ENCODE results near the gene SLC39A2. TPM values are rescaled to one million over a fixed set of nuclear protein-coding genes. Genes with fewer than 3 reads are reported as not detected.

Gene SLC39A2
- total and polyA plus RNA-seq, 9 of the 15 experiments (the other 6 are each of a cell fraction or from before 2014, with no cell fraction given): 0.06 to 0.09 TPM; not detected in 7

- TF ChIP-seq, protein P1, sequence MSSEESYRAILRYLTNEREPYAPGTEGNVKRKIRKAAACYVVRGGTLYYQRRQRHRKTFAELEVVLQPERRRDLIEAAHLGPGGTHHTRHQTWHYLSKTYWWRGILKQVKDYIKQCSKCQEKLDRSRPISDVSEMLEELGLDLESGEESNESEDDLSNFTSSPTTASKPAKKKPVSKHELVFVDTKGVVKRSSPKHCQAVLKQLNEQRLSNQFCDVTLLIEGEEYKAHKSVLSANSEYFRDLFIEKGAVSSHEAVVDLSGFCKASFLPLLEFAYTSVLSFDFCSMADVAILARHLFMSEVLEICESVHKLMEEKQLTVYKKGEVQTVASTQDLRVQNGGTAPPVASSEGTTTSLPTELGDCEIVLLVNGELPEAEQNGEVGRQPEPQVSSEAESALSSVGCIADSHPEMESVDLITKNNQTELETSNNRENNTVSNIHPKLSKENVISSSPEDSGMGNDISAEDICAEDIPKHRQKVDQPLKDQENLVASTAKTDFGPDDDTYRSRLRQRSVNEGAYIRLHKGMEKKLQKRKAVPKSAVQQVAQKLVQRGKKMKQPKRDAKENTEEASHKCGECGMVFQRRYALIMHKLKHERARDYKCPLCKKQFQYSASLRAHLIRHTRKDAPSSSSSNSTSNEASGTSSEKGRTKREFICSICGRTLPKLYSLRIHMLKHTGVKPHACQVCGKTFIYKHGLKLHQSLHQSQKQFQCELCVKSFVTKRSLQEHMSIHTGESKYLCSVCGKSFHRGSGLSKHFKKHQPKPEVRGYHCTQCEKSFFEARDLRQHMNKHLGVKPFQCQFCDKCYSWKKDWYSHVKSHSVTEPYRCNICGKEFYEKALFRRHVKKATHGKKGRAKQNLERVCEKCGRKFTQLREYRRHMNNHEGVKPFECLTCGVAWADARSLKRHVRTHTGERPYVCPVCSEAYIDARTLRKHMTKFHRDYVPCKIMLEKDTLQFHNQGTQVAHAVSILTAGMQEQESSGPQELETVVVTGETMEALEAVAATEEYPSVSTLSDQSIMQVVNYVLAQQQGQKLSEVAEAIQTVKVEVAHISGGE (CRISPR knock-in tag; IDR thresholded peaks at IDR 0.05): peak in 1 of 3 experiments; percentile 73; a peak in 2 of 6 replicates
- TF ChIP-seq ZNF408 (CRISPR knock-in tag; IDR thresholded peaks at IDR 0.05; ENCODE audit: low read depth) (no peak), TRIM28 (IDR thresholded peaks at IDR 0.05) (no peak), EGR1 (conservative IDR thresholded peaks at IDR 0.05) (no peak), LEF1 (IDR thresholded peaks at IDR 0.05) (no peak), FIP1L1 (IDR thresholded peaks at IDR 0.05; ENCODE audit: low read depth, low read length, poor library complexity, severe bottlenecking) (no peak), ZNF146 (CRISPR knock-in tag; IDR thresholded peaks at IDR 0.05; ENCODE audit: unreplicated experiment) (no peak), SMARCA4 (IDR thresholded peaks at IDR 0.05) (no peak), RBBP5 (IDR thresholded peaks at IDR 0.05; ENCODE audit: borderline replicate concordance, insufficient read depth, low read length, poor library complexity, severe bottlenecking) (no peak), ZNF24 (IDR thresholded peaks at IDR 0.05) (0 out of 2 replicates have a peak, but pooled peaks have one; percentile 17), ZNF121 (CRISPR knock-in tag; conservative IDR thresholded peaks at IDR 0.05) (no peak), CHD4 (IDR thresholded peaks at IDR 0.05; ENCODE audit: insufficient read depth, insufficient replicate concordance, low read depth, low read length, poor library complexity, severe bottlenecking) (no peak), STAT5A (IDR thresholded peaks at IDR 0.05; ENCODE audit: borderline replicate concordance, low read length) (no peak), EP300 (IDR thresholded peaks at IDR 0.05; ENCODE audit: low read length) (no peak), SMC3 (conservative IDR thresholded peaks at IDR 0.05; ENCODE audit: insufficient read depth, low read depth, low read length) (peak; percentile 58), ARHGAP35 (IDR thresholded peaks at IDR 0.05; ENCODE audit: partially characterized antibody) (no peak), PKNOX1 (IDR thresholded peaks at IDR 0.05) (no peak)
- TF ChIP-seq, protein P2, sequence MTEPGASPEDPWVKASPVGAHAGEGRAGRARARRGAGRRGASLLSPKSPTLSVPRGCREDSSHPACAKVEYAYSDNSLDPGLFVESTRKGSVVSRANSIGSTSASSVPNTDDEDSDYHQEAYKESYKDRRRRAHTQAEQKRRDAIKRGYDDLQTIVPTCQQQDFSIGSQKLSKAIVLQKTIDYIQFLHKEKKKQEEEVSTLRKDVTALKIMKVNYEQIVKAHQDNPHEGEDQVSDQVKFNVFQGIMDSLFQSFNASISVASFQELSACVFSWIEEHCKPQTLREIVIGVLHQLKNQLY (CRISPR knock-in tag; conservative IDR thresholded peaks at IDR 0.05): no peak
- TF ChIP-seq, protein P3, sequence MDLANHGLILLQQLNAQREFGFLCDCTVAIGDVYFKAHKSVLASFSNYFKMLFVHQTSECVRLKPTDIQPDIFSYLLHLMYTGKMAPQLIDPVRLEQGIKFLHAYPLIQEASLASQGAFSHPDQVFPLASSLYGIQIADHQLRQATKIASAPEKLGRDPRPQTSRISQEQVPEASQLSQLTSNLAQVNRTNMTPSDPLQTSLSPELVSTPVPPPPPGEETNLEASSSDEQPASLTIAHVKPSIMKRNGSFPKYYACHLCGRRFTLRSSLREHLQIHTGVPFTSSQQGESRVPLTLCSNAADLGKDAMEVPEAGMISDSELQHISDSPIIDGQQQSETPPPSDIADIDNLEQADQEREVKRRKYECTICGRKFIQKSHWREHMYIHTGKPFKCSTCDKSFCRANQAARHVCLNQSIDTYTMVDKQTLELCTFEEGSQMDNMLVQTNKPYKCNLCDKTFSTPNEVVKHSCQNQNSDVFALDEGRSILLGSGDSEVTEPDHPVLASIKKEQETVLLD (IDR thresholded peaks at IDR 0.05): no peak
- TF ChIP-seq, protein P4, sequence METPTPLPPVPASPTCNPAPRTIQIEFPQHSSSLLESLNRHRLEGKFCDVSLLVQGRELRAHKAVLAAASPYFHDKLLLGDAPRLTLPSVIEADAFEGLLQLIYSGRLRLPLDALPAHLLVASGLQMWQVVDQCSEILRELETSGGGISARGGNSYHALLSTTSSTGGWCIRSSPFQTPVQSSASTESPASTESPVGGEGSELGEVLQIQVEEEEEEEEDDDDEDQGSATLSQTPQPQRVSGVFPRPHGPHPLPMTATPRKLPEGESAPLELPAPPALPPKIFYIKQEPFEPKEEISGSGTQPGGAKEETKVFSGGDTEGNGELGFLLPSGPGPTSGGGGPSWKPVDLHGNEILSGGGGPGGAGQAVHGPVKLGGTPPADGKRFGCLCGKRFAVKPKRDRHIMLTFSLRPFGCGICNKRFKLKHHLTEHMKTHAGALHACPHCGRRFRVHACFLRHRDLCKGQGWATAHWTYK (CRISPR knock-in tag; IDR thresholded peaks at IDR 0.05): no peak
Measured at GRCh38 chr14:20970983-20971704, 27.9 kb upstream of the SLC39A2 start (continued).

Measured in K562 (cell line).